Measurements from ENCODE around the gene OPN4.

- TF ChIP-seq ZNF768 (CRISPR knock-in tag; IDR thresholded peaks at IDR 0.05): no peak
- TF ChIP-seq POGK (CRISPR knock-in tag; conservative IDR thresholded peaks at IDR 0.05): no peak
- no peak for TF ChIP-seq TARDBP (CRISPR knock-in tag; IDR thresholded peaks at IDR 0.05)
- no peak for TF ChIP-seq POLR2A (IDR thresholded peaks at IDR 0.05; ENCODE audit: insufficient read depth in 1 of 2, low read depth in 2 of 2, low read length in 2 of 2)
- TF ChIP-seq CTCF (CRISPR knock-in tag; IDR thresholded peaks at IDR 0.05): no peak
- no peak for TF ChIP-seq ARID2 (CRISPR knock-in tag; IDR thresholded peaks at IDR 0.05; ENCODE audit: borderline replicate concordance)
- TF ChIP-seq, protein P1, sequence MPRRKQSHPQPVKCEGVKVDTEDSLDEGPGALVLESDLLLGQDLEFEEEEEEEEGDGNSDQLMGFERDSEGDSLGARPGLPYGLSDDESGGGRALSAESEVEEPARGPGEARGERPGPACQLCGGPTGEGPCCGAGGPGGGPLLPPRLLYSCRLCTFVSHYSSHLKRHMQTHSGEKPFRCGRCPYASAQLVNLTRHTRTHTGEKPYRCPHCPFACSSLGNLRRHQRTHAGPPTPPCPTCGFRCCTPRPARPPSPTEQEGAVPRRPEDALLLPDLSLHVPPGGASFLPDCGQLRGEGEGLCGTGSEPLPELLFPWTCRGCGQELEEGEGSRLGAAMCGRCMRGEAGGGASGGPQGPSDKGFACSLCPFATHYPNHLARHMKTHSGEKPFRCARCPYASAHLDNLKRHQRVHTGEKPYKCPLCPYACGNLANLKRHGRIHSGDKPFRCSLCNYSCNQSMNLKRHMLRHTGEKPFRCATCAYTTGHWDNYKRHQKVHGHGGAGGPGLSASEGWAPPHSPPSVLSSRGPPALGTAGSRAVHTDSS (CRISPR knock-in tag; conservative IDR thresholded peaks at IDR 0.05): no peak
- TF ChIP-seq, protein P2, sequence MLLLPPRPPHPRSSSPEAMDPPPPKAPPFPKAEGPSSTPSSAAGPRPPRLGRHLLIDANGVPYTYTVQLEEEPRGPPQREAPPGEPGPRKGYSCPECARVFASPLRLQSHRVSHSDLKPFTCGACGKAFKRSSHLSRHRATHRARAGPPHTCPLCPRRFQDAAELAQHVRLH (CRISPR knock-in tag; IDR thresholded peaks at IDR 0.05; ENCODE audit: borderline replicate concordance, low read depth): no peak
- no peak for TF ChIP-seq DMAP1 (CRISPR knock-in tag; IDR thresholded peaks at IDR 0.05)
- TF ChIP-seq, protein P3, sequence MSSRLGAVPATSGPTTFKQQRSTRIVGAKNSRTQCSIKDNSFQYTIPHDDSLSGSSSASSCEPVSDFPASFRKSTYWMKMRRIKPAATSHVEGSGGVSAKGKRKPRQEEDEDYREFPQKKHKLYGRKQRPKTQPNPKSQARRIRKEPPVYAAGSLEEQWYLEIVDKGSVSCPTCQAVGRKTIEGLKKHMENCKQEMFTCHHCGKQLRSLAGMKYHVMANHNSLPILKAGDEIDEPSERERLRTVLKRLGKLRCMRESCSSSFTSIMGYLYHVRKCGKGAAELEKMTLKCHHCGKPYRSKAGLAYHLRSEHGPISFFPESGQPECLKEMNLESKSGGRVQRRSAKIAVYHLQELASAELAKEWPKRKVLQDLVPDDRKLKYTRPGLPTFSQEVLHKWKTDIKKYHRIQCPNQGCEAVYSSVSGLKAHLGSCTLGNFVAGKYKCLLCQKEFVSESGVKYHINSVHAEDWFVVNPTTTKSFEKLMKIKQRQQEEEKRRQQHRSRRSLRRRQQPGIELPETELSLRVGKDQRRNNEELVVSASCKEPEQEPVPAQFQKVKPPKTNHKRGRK (CRISPR knock-in tag; IDR thresholded peaks at IDR 0.05): no peak
- no peak for TF ChIP-seq MAFK (conservative IDR thresholded peaks at IDR 0.05 in 1 of 2, IDR thresholded peaks at IDR 0.05 in 1 of 2; ENCODE audit: low read length in 2 of 2)
- TF ChIP-seq MAZ (IDR thresholded peaks at IDR 0.05; ENCODE audit: borderline replicate concordance, low read depth, low read length): no peak
- TF ChIP-seq MAZ (CRISPR knock-in tag; IDR thresholded peaks at IDR 0.05; ENCODE audit: low read depth): no peak
- TF ChIP-seq GATAD1 (CRISPR knock-in tag; IDR thresholded peaks at IDR 0.05): no peak
- TF ChIP-seq POLR2AphosphoS5 (IDR thresholded peaks at IDR 0.05; ENCODE audit: low read depth, low read length): no peak
These were observed 54.5 kb downstream of the OPN4 start for GRCh38 chr10:86708783-86709380.
